NCI-H1092 treated with DMSO at 0.1 percent for 48 hours (cell line): ENCODE measurements around the gene CLEC16A.
A peak's percentile ranks its signal among the peaks of the same experiment; 100 is the strongest.
"Not testable (repeated sequence)": the region's sequence is repeated elsewhere in the genome, so short reads cannot be mapped to it uniquely, and the experiment has no call there.

Experiments used
- DNase-seq: peaks from one replicate; lab custom pipeline; 2025; lab: John Stamatoyannopoulos, UW

The CLEC16A gene

GRCh38 chr16:10944249-10945064 lies at the start of gene CLEC16A:
TSS of gene CLEC16A (plus strand) at chr16:10944564. CDS start at chr16:10944718, 154 bp downstream.
- peak; percentile 92 for DNase-seq

GRCh38 chr16:10895053-10895946 lies 49.1 kb upstream of the CLEC16A start:
- no peak for DNase-seq

- DNase-seq: no peak
Measured at GRCh38 chr16:10896165-10896564, 48.2 kb upstream of the CLEC16A start.

- no peak for DNase-seq
Measured at GRCh38 chr16:10896723-10897122, 47.6 kb upstream of the CLEC16A start.

- DNase-seq: no peak
Measured at GRCh38 chr16:10897134-10897533, 47.2 kb upstream of the CLEC16A start.

GRCh38 chr16:10902999-10903398 lies 41.4 kb upstream of the CLEC16A start:
- DNase-seq: no peak

GRCh38 chr16:10906482-10906881 lies 37.9 kb upstream of the CLEC16A start:
- DNase-seq: no peak

GRCh38 chr16:10906914-10907756 lies 37.2 kb upstream of the CLEC16A start:
- peak; percentile 7 for DNase-seq

GRCh38 chr16:10907757-10908045 lies 36.7 kb upstream of the CLEC16A start:
- DNase-seq: no peak

- DNase-seq: no peak
Measured at GRCh38 chr16:10911267-10911666, 33.1 kb upstream of the CLEC16A start.

GRCh38 chr16:10916534-10916933 lies 27.8 kb upstream of the CLEC16A start:
- DNase-seq: no peak

GRCh38 chr16:10918294-10919002 lies 25.9 kb upstream of the CLEC16A start:
- DNase-seq: peak; percentile 86

GRCh38 chr16:10919003-10919351 lies 25.4 kb upstream of the CLEC16A start:
- DNase-seq: no peak

- DNase-seq: peak; percentile 73
Measured at GRCh38 chr16:10920726-10921427, 23.5 kb upstream of the CLEC16A start.

- DNase-seq: peak; percentile 62
Measured at GRCh38 chr16:10921536-10922327, 22.6 kb upstream of the CLEC16A start.

- peak; percentile 71 for DNase-seq
Measured at GRCh38 chr16:10922328-10923145, 21.8 kb upstream of the CLEC16A start.

- DNase-seq: no peak
Measured at GRCh38 chr16:10923146-10923649, 21.2 kb upstream of the CLEC16A start.

- DNase-seq: peak; percentile 21
Measured at GRCh38 chr16:10923650-10924214, 20.6 kb upstream of the CLEC16A start.

GRCh38 chr16:10925285-10925684 lies 19.1 kb upstream of the CLEC16A start:
- DNase-seq: not testable (repeated sequence)
